GM23338 (cell line): ENCODE measurements around the gene ORC4. TPM values are rescaled to one million over a fixed set of nuclear protein-coding genes. Genes with fewer than 3 reads are reported as not detected.

Experiments used
- ATAC-seq: fragments of 200-7000 bp; cut with Tn5 transposase; 3 replicates; pipeline ENCODE4 v1.9.1; 2020
- DNase-seq: peaks from one replicate; pipeline ENCODE4 v3.0.0-alpha.2; 2015; ENCODE audit warnings: low spot score
- H2AFZ ChIP-seq: fragments of 200-600 bp; sonication (generic); 2 replicates; pipeline ENCODE4 v1.8.0; 2016; ENCODE audit warnings: antibody characterized with exemption, mild to moderate bottlenecking, moderate library complexity
- H3F3A ChIP-seq: fragments of 200-600 bp; sonication (generic); replicated peaks from 2 replicates; pipeline ENCODE4 v1.8.0; 2017; ENCODE audit warnings: antibody characterized with exemption, mixed run types, low read depth
- H3K27ac ChIP-seq: fragments of 200-600 bp; sonication (generic); 2 replicates; pipeline ENCODE4 v1.6.1; 2016; ENCODE audit warnings: low read depth
- H3K27me3 ChIP-seq: fragments of 200-600 bp; sonication (generic); 2 replicates; pipeline ENCODE4 v1.8.0; 2016; ENCODE audit warnings: mild to moderate bottlenecking, mixed run types, moderate library complexity; ENCODE audit not compliant: insufficient read depth
- H3K36me3 ChIP-seq: fragments of 200-600 bp; sonication (generic); 2 replicates; pipeline ENCODE4 v1.8.0; 2016; ENCODE audit warnings: mild to moderate bottlenecking; ENCODE audit not compliant: insufficient read depth
- H3K4me1 ChIP-seq: fragments of 200-600 bp; sonication (generic); 2 replicates; pipeline ENCODE4 v1.8.0; 2016; ENCODE audit warnings: mild to moderate bottlenecking, moderate library complexity; ENCODE audit not compliant: insufficient read depth
- H3K4me2 ChIP-seq: fragments of 200-600 bp; sonication (generic); 2 replicates; pipeline ENCODE4 v1.7.1; 2017; ENCODE audit warnings: mixed run types
- H3K4me3 ChIP-seq: fragments of 200-600 bp; sonication (generic); 2 replicates; pipeline ENCODE4 v1.6.1; 2016; ENCODE audit warnings: mixed run types
- H3K79me2 ChIP-seq: fragments of 200-600 bp; sonication (generic); replicated peaks from 2 replicates; pipeline ENCODE4 v1.8.0; 2017; ENCODE audit warnings: mild to moderate bottlenecking; ENCODE audit not compliant: insufficient read depth
- H3K9me2 ChIP-seq: fragments of 200-600 bp; sonication (generic); 2 replicates; pipeline ENCODE4 v1.8.0; 2017; ENCODE audit not compliant: insufficient read depth
- H4K20me1 ChIP-seq: fragments of 200-600 bp; sonication (generic); replicated peaks from 2 replicates; pipeline ENCODE4 v1.8.0; 2017; ENCODE audit warnings: mild to moderate bottlenecking; ENCODE audit not compliant: insufficient read depth
- H3K27ac Mint-ChIP-seq: 2 replicates; pipeline ENCODE4 v1.8.0; 2020; ENCODE audit warnings: inconsistent platforms, mild to moderate bottlenecking, moderate library complexity, mixed read lengths
- H3K27me3 Mint-ChIP-seq: 3 replicates; pipeline ENCODE4 v1.8.0; 2022; ENCODE audit warnings: low read depth, mild to moderate bottlenecking, moderate library complexity, mixed read lengths, inconsistent platforms; ENCODE audit not compliant: insufficient read depth, poor library complexity
- H3K36me3 Mint-ChIP-seq: 3 replicates; pipeline ENCODE4 v1.8.0; 2021; ENCODE audit warnings: low read depth, mild to moderate bottlenecking, inconsistent platforms, moderate library complexity, mixed read lengths
- H3K4me1 Mint-ChIP-seq: 3 replicates; pipeline ENCODE4 v1.8.0; 2020; ENCODE audit warnings: mild to moderate bottlenecking, inconsistent platforms, mixed read lengths
- H3K4me3 Mint-ChIP-seq: 3 replicates; pipeline ENCODE4 v1.8.0; 2021; ENCODE audit warnings: moderate library complexity, mild to moderate bottlenecking, inconsistent platforms, mixed read lengths
- H3K9me3 Mint-ChIP-seq: 3 replicates; pipeline ENCODE4 v1.8.0; 2020; ENCODE audit warnings: moderate library complexity, mild to moderate bottlenecking, inconsistent platforms, mixed read lengths
- CREB1 ChIP-seq: fragments of 250-450 bp; sonication (Bioruptor Pico); IDR thresholded peaks from 2 replicates; pipeline ENCODE4 v1.5.0; 2020; ENCODE audit warnings: low read depth, mild to moderate bottlenecking, moderate library complexity
- POLR2AphosphoS5 ChIP-seq: IDR thresholded peaks from 2 replicates; pipeline ENCODE4 v1.6.1; 2016; ENCODE audit warnings: antibody characterized with exemption, low read depth
- ZNF331 ChIP-seq: fragments of 250-450 bp; sonication (Bioruptor Pico); IDR thresholded peaks from 2 replicates; pipeline ENCODE4 v1.5.0; 2020; ENCODE audit warnings: low read depth, mild to moderate bottlenecking, moderate library complexity
- polyA plus RNA-seq: library from polyadenylated mRNA; unstranded; fragments of >200 nt; fragmentation: Nextera tagmentation; extraction: Ambion mirVana; gene quantifications from 2 replicates; pipeline ENCODE4 v1.2.1, GENCODE V29; 2016
- total RNA-seq: library from RNA; depleted of rRNA; stranded (reverse); fragments of >200 nt; shearing (Covaris generic); gene quantifications from 2 replicates; pipeline ENCODE4 v1.2.3, GENCODE V29; 2014
- TF ChIP-seq, protein P1 (sequence below): fragments of 250-450 bp; sonication (Bioruptor Pico); IDR thresholded peaks from 2 replicates; pipeline ENCODE4 v1.5.0; 2020; ENCODE audit warnings: mild to moderate bottlenecking, moderate library complexity
- TF ChIP-seq, protein P2 (sequence below): IDR thresholded peaks from 2 replicates; pipeline ENCODE4 v1.6.1; 2016; ENCODE audit warnings: antibody characterized with exemption

The ORC4 gene
- total and polyA plus RNA-seq, 2 experiments from 2014 or later = 47.5 to 177 TPM

DNA sequence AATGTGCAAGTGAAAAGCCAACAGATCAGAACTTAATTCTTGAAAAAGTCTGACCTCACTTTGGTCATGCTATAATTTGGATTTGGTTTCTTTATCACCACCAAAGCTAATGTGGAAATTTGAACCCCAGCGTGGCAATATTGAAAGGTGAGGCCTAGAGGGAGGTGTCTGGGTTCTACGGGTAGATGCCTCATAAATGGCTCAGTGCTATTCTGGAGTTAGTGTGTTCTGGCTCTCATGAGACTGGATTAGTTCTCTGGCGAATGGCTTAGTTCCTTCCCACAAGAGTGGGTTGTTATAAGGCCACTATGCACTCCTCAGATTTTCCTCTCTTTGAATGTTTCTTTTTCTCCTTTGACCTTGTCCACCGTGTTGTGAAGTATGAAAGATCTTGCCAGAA lies 22.3 kb downstream of the ORC4 start (continued):
- TF ChIP-seq, protein P1, sequence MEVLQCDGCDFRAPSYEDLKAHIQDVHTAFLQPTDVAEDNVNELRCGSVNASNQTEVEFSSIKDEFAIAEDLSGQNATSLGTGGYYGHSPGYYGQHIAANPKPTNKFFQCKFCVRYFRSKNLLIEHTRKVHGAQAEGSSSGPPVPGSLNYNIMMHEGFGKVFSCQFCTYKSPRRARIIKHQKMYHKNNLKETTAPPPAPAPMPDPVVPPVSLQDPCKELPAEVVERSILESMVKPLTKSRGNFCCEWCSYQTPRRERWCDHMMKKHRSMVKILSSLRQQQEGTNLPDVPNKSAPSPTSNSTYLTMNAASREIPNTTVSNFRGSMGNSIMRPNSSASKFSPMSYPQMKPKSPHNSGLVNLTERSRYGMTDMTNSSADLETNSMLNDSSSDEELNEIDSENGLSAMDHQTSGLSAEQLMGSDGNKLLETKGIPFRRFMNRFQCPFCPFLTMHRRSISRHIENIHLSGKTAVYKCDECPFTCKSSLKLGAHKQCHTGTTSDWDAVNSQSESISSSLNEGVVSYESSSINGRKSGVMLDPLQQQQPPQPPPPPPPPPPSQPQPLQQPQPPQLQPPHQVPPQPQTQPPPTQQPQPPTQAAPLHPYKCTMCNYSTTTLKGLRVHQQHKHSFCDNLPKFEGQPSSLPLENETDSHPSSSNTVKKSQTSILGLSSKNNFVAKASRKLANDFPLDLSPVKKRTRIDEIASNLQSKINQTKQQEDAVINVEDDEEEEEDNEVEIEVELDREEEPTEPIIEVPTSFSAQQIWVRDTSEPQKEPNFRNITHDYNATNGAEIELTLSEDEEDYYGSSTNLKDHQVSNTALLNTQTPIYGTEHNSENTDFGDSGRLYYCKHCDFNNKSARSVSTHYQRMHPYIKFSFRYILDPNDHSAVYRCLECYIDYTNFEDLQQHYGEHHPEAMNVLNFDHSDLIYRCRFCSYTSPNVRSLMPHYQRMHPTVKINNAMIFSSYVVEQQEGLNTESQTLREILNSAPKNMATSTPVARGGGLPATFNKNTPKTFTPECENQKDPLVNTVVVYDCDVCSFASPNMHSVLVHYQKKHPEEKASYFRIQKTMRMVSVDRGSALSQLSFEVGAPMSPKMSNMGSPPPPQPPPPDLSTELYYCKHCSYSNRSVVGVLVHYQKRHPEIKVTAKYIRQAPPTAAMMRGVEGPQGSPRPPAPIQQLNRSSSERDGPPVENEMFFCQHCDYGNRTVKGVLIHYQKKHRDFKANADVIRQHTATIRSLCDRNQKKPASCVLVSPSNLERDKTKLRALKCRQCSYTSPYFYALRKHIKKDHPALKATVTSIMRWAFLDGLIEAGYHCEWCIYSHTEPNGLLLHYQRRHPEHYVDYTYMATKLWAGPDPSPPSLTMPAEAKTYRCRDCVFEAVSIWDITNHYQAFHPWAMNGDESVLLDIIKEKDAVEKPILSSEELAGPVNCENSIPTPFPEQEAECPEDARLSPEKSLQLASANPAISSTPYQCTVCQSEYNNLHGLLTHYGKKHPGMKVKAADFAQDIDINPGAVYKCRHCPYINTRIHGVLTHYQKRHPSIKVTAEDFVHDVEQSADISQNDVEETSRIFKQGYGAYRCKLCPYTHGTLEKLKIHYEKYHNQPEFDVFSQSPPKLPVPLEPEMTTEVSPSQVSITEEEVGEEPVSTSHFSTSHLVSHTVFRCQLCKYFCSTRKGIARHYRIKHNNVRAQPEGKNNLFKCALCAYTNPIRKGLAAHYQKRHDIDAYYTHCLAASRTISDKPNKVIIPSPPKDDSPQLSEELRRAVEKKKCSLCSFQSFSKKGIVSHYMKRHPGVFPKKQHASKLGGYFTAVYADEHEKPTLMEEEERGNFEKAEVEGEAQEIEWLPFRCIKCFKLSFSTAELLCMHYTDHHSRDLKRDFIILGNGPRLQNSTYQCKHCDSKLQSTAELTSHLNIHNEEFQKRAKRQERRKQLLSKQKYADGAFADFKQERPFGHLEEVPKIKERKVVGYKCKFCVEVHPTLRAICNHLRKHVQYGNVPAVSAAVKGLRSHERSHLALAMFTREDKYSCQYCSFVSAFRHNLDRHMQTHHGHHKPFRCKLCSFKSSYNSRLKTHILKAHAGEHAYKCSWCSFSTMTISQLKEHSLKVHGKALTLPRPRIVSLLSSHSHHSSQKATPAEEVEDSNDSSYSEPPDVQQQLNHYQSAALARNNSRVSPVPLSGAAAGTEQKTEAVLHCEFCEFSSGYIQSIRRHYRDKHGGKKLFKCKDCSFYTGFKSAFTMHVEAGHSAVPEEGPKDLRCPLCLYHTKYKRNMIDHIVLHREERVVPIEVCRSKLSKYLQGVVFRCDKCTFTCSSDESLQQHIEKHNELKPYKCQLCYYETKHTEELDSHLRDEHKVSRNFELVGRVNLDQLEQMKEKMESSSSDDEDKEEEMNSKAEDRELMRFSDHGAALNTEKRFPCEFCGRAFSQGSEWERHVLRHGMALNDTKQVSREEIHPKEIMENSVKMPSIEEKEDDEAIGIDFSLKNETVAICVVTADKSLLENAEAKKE (CRISPR knock-in tag) = no peak
- TF ChIP-seq CREB1 (CRISPR knock-in tag) (no peak), POLR2AphosphoS5 (no peak)
- TF ChIP-seq, protein P2, sequence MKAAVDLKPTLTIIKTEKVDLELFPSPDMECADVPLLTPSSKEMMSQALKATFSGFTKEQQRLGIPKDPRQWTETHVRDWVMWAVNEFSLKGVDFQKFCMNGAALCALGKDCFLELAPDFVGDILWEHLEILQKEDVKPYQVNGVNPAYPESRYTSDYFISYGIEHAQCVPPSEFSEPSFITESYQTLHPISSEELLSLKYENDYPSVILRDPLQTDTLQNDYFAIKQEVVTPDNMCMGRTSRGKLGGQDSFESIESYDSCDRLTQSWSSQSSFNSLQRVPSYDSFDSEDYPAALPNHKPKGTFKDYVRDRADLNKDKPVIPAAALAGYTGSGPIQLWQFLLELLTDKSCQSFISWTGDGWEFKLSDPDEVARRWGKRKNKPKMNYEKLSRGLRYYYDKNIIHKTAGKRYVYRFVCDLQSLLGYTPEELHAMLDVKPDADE = no peak

DNA sequence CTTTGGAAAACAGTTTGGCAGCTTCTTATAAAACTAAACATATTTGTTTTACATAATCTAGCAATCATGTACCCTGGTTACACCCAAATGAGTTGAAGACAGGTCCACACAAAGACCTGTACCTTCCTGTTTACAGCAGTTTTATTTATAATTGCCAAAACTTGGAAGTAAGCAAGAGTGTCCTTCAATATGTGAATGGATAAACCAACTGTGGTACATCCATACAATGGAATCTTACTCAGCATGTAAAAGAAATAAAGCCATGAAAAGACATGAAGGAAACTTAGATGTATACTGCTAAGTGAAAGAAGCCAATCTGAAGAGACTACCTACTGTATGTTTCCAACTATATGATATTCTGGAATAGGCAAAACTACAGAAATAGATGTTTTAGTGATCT lies 23.7 kb downstream of the ORC4 start:
- DNase-seq = no peak
- H2AFZ ChIP-seq = no peak overlapping the region
- peaks cover 16% of the 10 kb centered on the region for H4K20me1 ChIP-seq
- H3K4me1 Mint-ChIP-seq = peaks cover 29% of the 10 kb centered on the region
- peaks cover 19% of the 10 kb centered on the region for H3K9me3 Mint-ChIP-seq
- no peaks in the 10 kb centered on the region for H3K36me3 ChIP-seq
- H3K9me2 ChIP-seq = no peaks in the 10 kb centered on the region
- ATAC-seq = no peak
- no peak overlapping the region for H3K27ac ChIP-seq
- H3K4me3 Mint-ChIP-seq = no peak overlapping the region
- no peaks in the 10 kb centered on the region for H3F3A ChIP-seq
- H3K4me2 ChIP-seq = no peak overlapping the region
- H3K36me3 Mint-ChIP-seq = peaks cover 40% of the 10 kb centered on the region
- H3K79me2 ChIP-seq = peaks cover 100% of the 10 kb centered on the region
- H3K27me3 Mint-ChIP-seq = peaks cover 3% of the 10 kb centered on the region
- H3K27me3 ChIP-seq = no peaks in the 10 kb centered on the region
- no peak overlapping the region for H3K27ac Mint-ChIP-seq
- H3K4me1 ChIP-seq = peaks cover 26% of the 10 kb centered on the region; the same call in 1 of the 2 replicates
- H3K4me3 ChIP-seq = no peak overlapping the region
- TF ChIP-seq ZNF331 (CRISPR knock-in tag) (no peak), CREB1 (CRISPR knock-in tag) (no peak)
- TF ChIP-seq, protein P1 (CRISPR knock-in tag) = no peak
- TF ChIP-seq, protein P2 = no peak
